Measurements from ENCODE around the gene SH3GL2.

The SH3GL2 gene

GRCh38 chr9:17824191-17824590 is 245.3 kb downstream of the SH3GL2 start:
- DNase-seq, result no peak

- no peak for DNase-seq
Measured at GRCh38 chr9:17824616-17825264, 245.9 kb downstream of the SH3GL2 start.

- no peak for DNase-seq
Measured at GRCh38 chr9:17825265-17825659, 246.4 kb downstream of the SH3GL2 start.

- DNase-seq, result no peak
Measured at GRCh38 chr9:17829064-17829463, 250.2 kb downstream of the SH3GL2 start.

- no peak for DNase-seq
Measured at GRCh38 chr9:17829812-17830385, 251.0 kb downstream of the SH3GL2 start.

GRCh38 chr9:17832812-17833211 is 253.9 kb downstream of the SH3GL2 start:
- DNase-seq, result no peak

- no peak for DNase-seq
Measured at GRCh38 chr9:17833846-17834245, 255.0 kb downstream of the SH3GL2 start.

- no peak for DNase-seq
Measured at GRCh38 chr9:17837965-17838364, 259.1 kb downstream of the SH3GL2 start.

- no peak for DNase-seq
Measured at GRCh38 chr9:17839776-17840175, 260.9 kb downstream of the SH3GL2 start.

GRCh38 chr9:17843236-17843635 is 264.4 kb downstream of the SH3GL2 start:
- DNase-seq, result no peak

Data from NCI-H774 (cell line).